IMR-90 (cell line): ENCODE measurements around the gene ZBTB39. TPM values are rescaled to one million over a fixed set of nuclear protein-coding genes. Genes with fewer than 3 reads are reported as not detected.

Source experiments
- ATAC-seq: fragments of 200-7000 bp; cut with Tn5 transposase; 2 replicates; pipeline ENCODE4 v1.9.1; 2020; ENCODE audit warnings: low read depth, mild to moderate bottlenecking, moderate library complexity
- BruUV-seq: library from RNA; stranded (reverse); fragments of 400-500 nt; replicated peaks from 2 replicates; lab custom pipeline; 2021; lab: Mats Ljungman, UMichigan
- CTCF ChIA-PET: fragments of 300-600 bp; formaldehyde crosslinking; extraction: SDS; loops from one replicate; lab custom pipeline; 2021; ENCODE audit warnings: antibody characterized with exemption; lab: Yijun Ruan, JAX
- POLR2A ChIA-PET: fragments of 300-600 bp; sonication (Branson Sonifier 250); formaldehyde crosslinking; loops from one replicate; lab custom pipeline; 2022; ENCODE audit warnings: antibody characterized with exemption; ENCODE audit not compliant: unreplicated experiment; lab: Charles Lee
- DNase-seq: peaks from one replicate; pipeline ENCODE4 v3.0.0; 2013
- H2AFZ ChIP-seq: replicated peaks from 2 replicates; pipeline ENCODE3; 2013; ENCODE audit warnings: low read length, mild to moderate bottlenecking; ENCODE audit not compliant: poor library complexity
- H2AK5ac ChIP-seq: 2 replicates; pipeline ENCODE4 v1.6.1; 2013; ENCODE audit warnings: low read depth, low read length, inconsistent platforms
- H2AK9ac ChIP-seq: replicated peaks from 2 replicates; pipeline ENCODE3; 2013; ENCODE audit warnings: mild to moderate bottlenecking, low read depth, low read length, moderate library complexity; ENCODE audit not compliant: poor library complexity
- H2BK120ac ChIP-seq: 2 replicates; pipeline ENCODE4 v1.6.1; 2013; ENCODE audit warnings: low read depth, low read length, inconsistent platforms
- H2BK15ac ChIP-seq: 3 replicates; pipeline ENCODE4 v1.6.1; 2013; ENCODE audit warnings: low read depth, low read length, inconsistent platforms
- H2BK20ac ChIP-seq: 2 replicates; pipeline ENCODE4 v1.6.1; 2013; ENCODE audit warnings: low read depth, mild to moderate bottlenecking, inconsistent platforms, low read length, moderate library complexity
- H2BK5ac ChIP-seq: 2 replicates; pipeline ENCODE4 v1.6.1; 2013; ENCODE audit warnings: mild to moderate bottlenecking, low read depth, low read length, inconsistent platforms; ENCODE audit not compliant: poor library complexity, severe bottlenecking
- H3K14ac ChIP-seq: replicated peaks from 2 replicates; pipeline ENCODE4 v1.6.1; 2013; ENCODE audit warnings: low read depth, low read length, inconsistent platforms
- H3K18ac ChIP-seq: 2 replicates; pipeline ENCODE4 v1.6.1; 2013; ENCODE audit warnings: low read depth, low read length, control low read depth
- H3K23ac ChIP-seq: 2 replicates; pipeline ENCODE4 v1.6.1; 2013; ENCODE audit warnings: low read depth, low read length, inconsistent platforms
- H3K27ac ChIP-seq: 2 replicates; pipeline ENCODE4 v1.5.1; 2013; ENCODE audit warnings: mild to moderate bottlenecking, control low read depth, low read length; ENCODE audit not compliant: insufficient read depth
- H3K27me3 ChIP-seq: 2 replicates; pipeline ENCODE4 v1.6.1; 2013; ENCODE audit warnings: low read length; ENCODE audit not compliant: control insufficient read depth, insufficient read depth
- H3K36me3 ChIP-seq: 2 replicates; pipeline ENCODE4 v1.6.1; 2013; ENCODE audit warnings: low read length, mixed read lengths; ENCODE audit not compliant: control insufficient read depth, insufficient read depth
- H3K4ac ChIP-seq: 2 replicates; pipeline ENCODE4 v1.6.1; 2013; ENCODE audit warnings: low read depth, low read length, inconsistent platforms
- H3K4me1 ChIP-seq: 2 replicates; pipeline ENCODE4 v1.6.1; 2013; ENCODE audit warnings: low read length, mixed read lengths; ENCODE audit not compliant: control insufficient read depth, insufficient read depth
- H3K4me2 ChIP-seq: 2 replicates; pipeline ENCODE4 v1.6.1; 2013; ENCODE audit warnings: low read depth, mild to moderate bottlenecking, control low read depth, low read length, moderate library complexity
- H3K4me3 ChIP-seq: 2 replicates; pipeline ENCODE4 v1.5.1; 2013; ENCODE audit warnings: low read depth, mild to moderate bottlenecking, control low read depth, low read length, moderate library complexity; ENCODE audit not compliant: insufficient read depth
- H3K56ac ChIP-seq: 2 replicates; pipeline ENCODE4 v1.6.1; 2013; ENCODE audit warnings: low read length, inconsistent platforms; ENCODE audit not compliant: insufficient read depth; ENCODE audit errors: extremely low read depth
- H3K79me1 ChIP-seq, 2 experiments: 2 replicates each; pipeline ENCODE4 v1.6.1; 2013; ENCODE audit warnings: low read length in 2 of 2, inconsistent platforms in 1 of 2, low read depth in 1 of 2
- H3K9ac ChIP-seq: 2 replicates; pipeline ENCODE4 v1.6.1; 2013; ENCODE audit warnings: low read depth, low read length, control low read depth
- H3K9me1 ChIP-seq: 2 replicates; pipeline ENCODE4 v1.6.1; 2013; ENCODE audit warnings: low read length, inconsistent platforms; ENCODE audit not compliant: insufficient read depth
- H3K9me3 ChIP-seq: 2 replicates; pipeline ENCODE4 v1.6.1; 2013; ENCODE audit warnings: low read length; ENCODE audit not compliant: control insufficient read depth, insufficient read depth
- H4K20me1 ChIP-seq: 2 replicates; pipeline ENCODE4 v1.6.1; 2013; ENCODE audit warnings: low read length, inconsistent platforms; ENCODE audit not compliant: insufficient read depth
- H4K5ac ChIP-seq: 2 replicates; pipeline ENCODE4 v1.6.1; 2013; ENCODE audit warnings: mild to moderate bottlenecking, low read depth, low read length, control low read depth
- H4K8ac ChIP-seq, 2 experiments: 2 replicates each; pipeline ENCODE4 v1.6.1; 2013; ENCODE audit warnings: low read depth in 2 of 2, low read length in 2 of 2, control low read depth in 1 of 2, inconsistent platforms in 1 of 2
- H4K91ac ChIP-seq: 2 replicates; pipeline ENCODE4 v1.6.1; 2013; ENCODE audit warnings: low read depth, low read length, inconsistent platforms; ENCODE audit not compliant: insufficient read depth
- BHLHE40 ChIP-seq: fragments of 150-350 bp; IDR thresholded peaks from 2 replicates; pipeline ENCODE4 v1.6.1; 2016; ENCODE audit warnings: mild to moderate bottlenecking, low read depth, low read length
- CEBPB ChIP-seq: IDR thresholded peaks from 2 replicates; pipeline ENCODE4 v1.6.1; 2012; ENCODE audit warnings: low read depth, low read length, improper control_type of control experiment
- CHD1 ChIP-seq: IDR thresholded peaks from 2 replicates; pipeline ENCODE4 v1.6.1; 2012; ENCODE audit warnings: low read depth, low read length, improper control_type of control experiment
- MAZ ChIP-seq: IDR thresholded peaks from 2 replicates; pipeline ENCODE4 v1.6.1; 2012; ENCODE audit warnings: low read depth, mild to moderate bottlenecking, low read length, improper control_type of control experiment, moderate library complexity, borderline replicate concordance
- POLR2A ChIP-seq: IDR thresholded peaks from 2 replicates; pipeline ENCODE4 v1.6.1; 2012; ENCODE audit warnings: mild to moderate bottlenecking, low read depth, low read length
- SMC3 ChIP-seq: fragments of 150-350 bp; IDR thresholded peaks from 2 replicates; pipeline ENCODE4 v1.6.1; 2016; ENCODE audit warnings: low read depth, mild to moderate bottlenecking, antibody characterized with exemption, low read length, moderate library complexity
- WGBS, 2 experiments: methylation state at CpG; one replicate each; pipeline versions ENCODE4 v1.1.5 to v1.1.7; 2013; ENCODE audit warnings: missing lambda C conversion rate in 2 of 2; ENCODE audit not compliant: insufficient read length in 1 of 2; ENCODE audit errors: extremely low coverage in 2 of 2; 5-methylcytosine and 5-hydroxymethylcytosine counted together
- dilution Hi-C: fragments of 300-500 bp; cut with HindIII; formaldehyde crosslinking; loops from one replicate; pipeline ENCODE4 v1.14.3; 2018; ENCODE audit warnings: low sequenced_read_pairs; ENCODE audit not compliant: unreplicated experiment
- in situ Hi-C: fragments of 300-500 bp; cut with MboI; formaldehyde crosslinking; loops from 3 replicates; pipeline ENCODE4 v1.14.3; 2019; ENCODE audit warnings: low sequenced_read_pairs, inconsistent platforms, mixed read lengths
- intact Hi-C: fragments of 100-400 bp; cut with micrococcal nuclease; formaldehyde crosslinking; loops from 2 replicates; pipeline ENCODE4 v1.10.0; 2022
- polyA plus RNA-seq, 3 experiments: library from polyadenylated mRNA; depleted of rRNA; stranded (reverse); fragments of >200 nt; gene quantifications; 2 replicates each; pipeline ENCODE4 v1.2.3, GENCODE V29; 2012; ENCODE audit warnings: low replicate concordance in 1 of 3
- total RNA-seq: library from RNA; depleted of rRNA; stranded (reverse); fragments of >200 nt; gene quantifications from 2 replicates; pipeline ENCODE4 v1.2.3, GENCODE V29; 2012
- TF ChIP-seq, protein P1 (sequence below): fragments of 150-350 bp; IDR thresholded peaks from 2 replicates; pipeline ENCODE4 v1.6.1; 2017; ENCODE audit warnings: mild to moderate bottlenecking, antibody characterized with exemption, low read length, low read depth

The ZBTB39 gene
- total and polyA plus RNA-seq, 2 of the 4 experiments (the other 2 are of a cell fraction), result 4.0 to 5.2 TPM

GRCh38 chr12:57037264-57037663, 30.9 kb upstream of the ZBTB39 start:
- in situ Hi-C loops, result no loop called here
- no peak for ATAC-seq
- WGBS, 2 experiments, result 31% methylated on average over 2 of the region's 3 CpGs; no CpG with 5 or more reads in 1 of the 2 experiments
- Histone ChIP-seq H2AK9ac (no peak overlapping the region), H4K5ac (no peak overlapping the region), H2AK5ac (no peak overlapping the region), H4K8ac (no peak overlapping the region), H3K4ac (no peak overlapping the region), H3K23ac (no peak overlapping the region), H3K9me3 (no peaks in the 10 kb centered on the region), H2BK5ac (no peak overlapping the region), H2BK120ac (no peak overlapping the region), H2BK15ac (no peak overlapping the region), H4K91ac (no peak overlapping the region), H2BK20ac (no peak overlapping the region), H3K56ac (no peak overlapping the region), H3K27me3 (peaks cover 59% of the 10 kb centered on the region), H3K4me2 (no peak overlapping the region), H3K4me3 (no peak overlapping the region), H3K9me1 (no peaks in the 10 kb centered on the region), H3K9ac (no peak overlapping the region), H3K18ac (no peak overlapping the region), H3K27ac (no peak overlapping the region), H3K4me1 (no peaks in the 10 kb centered on the region), H4K20me1 (no peaks in the 10 kb centered on the region), H2AFZ (no peak overlapping the region), H3K79me1 (no peaks in the 10 kb centered on the region), H3K14ac (no peak overlapping the region), H3K36me3 (no peaks in the 10 kb centered on the region)
- POLR2A ChIA-PET, result no interaction called here
- dilution Hi-C loops, result no loop called here
- CTCF ChIA-PET, result no interaction called here
- intact Hi-C loops, result no loop called here
- no peak for TF ChIP-seq CHD1
- TF ChIP-seq CEBPB, result no peak
- no peak for TF ChIP-seq MAZ
- TF ChIP-seq, protein P1, sequence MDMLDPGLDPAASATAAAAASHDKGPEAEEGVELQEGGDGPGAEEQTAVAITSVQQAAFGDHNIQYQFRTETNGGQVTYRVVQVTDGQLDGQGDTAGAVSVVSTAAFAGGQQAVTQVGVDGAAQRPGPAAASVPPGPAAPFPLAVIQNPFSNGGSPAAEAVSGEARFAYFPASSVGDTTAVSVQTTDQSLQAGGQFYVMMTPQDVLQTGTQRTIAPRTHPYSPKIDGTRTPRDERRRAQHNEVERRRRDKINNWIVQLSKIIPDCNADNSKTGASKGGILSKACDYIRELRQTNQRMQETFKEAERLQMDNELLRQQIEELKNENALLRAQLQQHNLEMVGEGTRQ, result no peak
- TF ChIP-seq SMC3, result no peak
- no peak for TF ChIP-seq BHLHE40
- no peak for TF ChIP-seq POLR2A
- no TSS peak for BruUV-seq
- no peak for DNase-seq
